Stimulated activated CD4-positive, alpha-beta T cell treated with anti-CD3 and anti-CD28 coated beads, Interleukin-12 subunit alpha, Interleukin-12 subunit beta, amount 100 ng/mL, for 48 hours (primary cell): ENCODE data around the gene YBEY.
"Not testable (repeated sequence)": the region's sequence is repeated elsewhere in the genome, so short reads cannot be mapped to it uniquely, and the experiment has no call there.

ENCODE experiments used
- DNase-seq, 3 donors: peaks; one replicate each; pipeline ENCODE4 v3.0.0-alpha.2; 2020; ENCODE audit warnings: low read depth in 2 of 3, low spot score in 1 of 3

Gene YBEY

DNA sequence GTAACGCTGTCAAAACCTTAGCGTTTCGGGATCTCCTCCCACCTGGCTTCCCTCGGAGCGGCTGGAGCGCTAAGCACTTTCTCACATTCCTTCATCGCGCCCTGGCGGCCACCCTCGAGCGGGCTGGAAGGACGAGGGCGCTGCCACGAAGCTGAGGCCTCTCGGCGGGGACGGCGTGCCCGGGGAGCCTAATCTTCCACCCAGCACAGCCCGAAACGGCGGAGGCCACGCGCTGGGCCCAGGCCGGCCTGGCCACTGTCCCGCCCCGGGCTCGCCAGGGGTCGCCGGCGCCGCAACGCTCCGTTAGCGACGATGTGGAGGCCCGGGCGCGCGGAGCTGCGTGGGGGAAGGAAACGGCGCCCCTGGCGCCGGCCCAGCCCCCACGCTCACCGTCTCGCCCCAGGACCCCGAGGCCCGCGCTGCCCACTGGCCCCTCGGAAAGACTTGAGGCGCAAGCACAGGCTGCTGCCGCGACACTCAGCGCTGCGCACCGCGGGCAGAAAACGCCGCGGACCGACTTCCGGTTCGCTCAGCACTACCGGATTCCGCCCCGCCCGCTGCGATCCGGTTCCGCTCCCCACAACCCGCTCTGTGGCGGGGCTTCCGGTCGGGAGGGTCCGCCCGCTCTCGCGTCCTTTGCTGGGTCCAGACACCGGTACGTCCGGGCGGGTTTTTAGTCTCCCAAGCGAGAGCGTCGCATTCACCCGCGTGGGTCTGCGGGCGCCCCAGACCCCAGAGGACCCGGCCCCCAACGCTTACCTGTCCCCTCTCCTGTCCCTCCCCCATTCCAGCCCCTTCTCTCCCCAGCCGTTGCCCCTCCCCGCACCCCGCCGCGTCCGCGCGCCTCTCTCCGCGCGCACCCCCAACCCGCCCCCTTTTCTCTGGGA is at the start of gene YBEY:
TSS of gene YBEY (plus strand) at position 582 of the 887 bp plus-strand sequence. CDS start 572 bp downstream, outside the sequence.
- peak; percentile 79 to 87 (median 80) for DNase-seq

- DNase-seq, result no peak
Measured at GRCh38 chr21:46237474-46237873, 48.7 kb upstream of the YBEY start.

- no peak for DNase-seq
Measured at GRCh38 chr21:46239817-46240325, 46.3 kb upstream of the YBEY start.

GRCh38 chr21:46241577-46241976 is 44.6 kb upstream of the YBEY start:
- DNase-seq, result not testable (repeated sequence)

- no peak for DNase-seq
Measured at GRCh38 chr21:46243325-46243724, 42.8 kb upstream of the YBEY start.

GRCh38 chr21:46243960-46244361 is 42.2 kb upstream of the YBEY start:
- no peak for DNase-seq

DNA sequence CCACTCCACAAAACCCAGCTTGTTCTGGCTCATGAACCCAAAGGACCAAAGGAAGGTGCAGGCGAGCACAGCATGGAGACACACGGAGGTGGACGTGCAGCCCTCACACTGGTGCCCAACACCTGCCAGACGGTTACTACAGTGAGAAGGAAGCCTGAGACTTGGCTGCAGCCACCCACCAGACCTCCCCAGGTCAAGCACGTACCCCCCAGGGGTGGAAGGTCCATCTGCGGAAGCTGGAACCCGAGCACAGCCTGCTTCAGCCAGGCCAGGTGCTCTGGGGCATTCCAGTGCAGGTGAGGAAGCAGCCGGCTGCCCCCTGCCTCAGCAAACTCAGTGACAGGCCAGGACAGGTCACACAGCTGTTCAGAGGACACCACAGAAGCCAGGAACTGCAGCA is 41.5 kb upstream of the YBEY start:
- no peak for DNase-seq

- no peak for DNase-seq
Measured at GRCh38 chr21:46245213-46245915, 40.8 kb upstream of the YBEY start.

DNA sequence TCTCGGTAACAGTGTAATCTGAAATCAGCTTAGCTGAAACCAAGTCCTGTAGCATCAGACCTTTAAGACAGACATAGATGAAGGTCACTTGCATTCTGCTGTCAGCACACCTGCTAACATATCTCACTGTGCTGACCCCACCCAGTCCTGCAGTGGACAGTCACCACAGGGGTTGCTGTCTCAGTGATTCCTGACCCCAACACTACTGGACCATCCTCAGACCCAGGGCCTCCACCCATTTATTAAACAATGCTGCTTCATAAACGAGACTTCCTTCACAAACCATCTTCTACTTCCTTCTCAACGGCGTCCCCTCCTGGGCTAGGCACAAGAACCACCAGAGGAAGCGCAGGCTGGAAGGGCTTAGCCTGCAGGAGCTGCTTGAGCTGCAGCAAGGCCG is 39.8 kb upstream of the YBEY start:
- no peak for DNase-seq

GRCh38 chr21:46247699-46248421 is 38.3 kb upstream of the YBEY start:
- DNase-seq, result no peak

GRCh38 chr21:46248422-46248782 is 37.7 kb upstream of the YBEY start:
- DNase-seq, result no peak

DNA sequence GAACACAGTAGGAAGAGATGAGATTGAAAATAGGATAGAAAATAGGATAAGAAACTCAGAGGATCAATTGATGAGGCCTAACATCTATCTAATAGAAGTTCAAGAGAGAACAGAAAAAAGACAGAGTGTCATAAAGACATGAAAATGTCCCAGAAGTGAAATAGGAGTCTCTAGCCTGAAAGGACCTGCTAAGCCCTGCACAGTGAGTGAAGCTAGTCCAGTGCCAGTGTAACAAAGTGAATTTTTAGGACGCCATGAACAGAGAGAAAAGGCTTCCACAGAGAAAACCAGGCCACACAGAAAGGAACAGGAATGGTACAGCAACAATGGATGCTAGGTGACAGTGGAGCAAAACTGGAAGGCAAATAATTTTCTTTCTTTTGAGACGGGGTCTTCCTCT is 37.3 kb upstream of the YBEY start:
- no peak for DNase-seq

GRCh38 chr21:46250146-46250725 is 35.9 kb upstream of the YBEY start:
- no peak for DNase-seq

DNA sequence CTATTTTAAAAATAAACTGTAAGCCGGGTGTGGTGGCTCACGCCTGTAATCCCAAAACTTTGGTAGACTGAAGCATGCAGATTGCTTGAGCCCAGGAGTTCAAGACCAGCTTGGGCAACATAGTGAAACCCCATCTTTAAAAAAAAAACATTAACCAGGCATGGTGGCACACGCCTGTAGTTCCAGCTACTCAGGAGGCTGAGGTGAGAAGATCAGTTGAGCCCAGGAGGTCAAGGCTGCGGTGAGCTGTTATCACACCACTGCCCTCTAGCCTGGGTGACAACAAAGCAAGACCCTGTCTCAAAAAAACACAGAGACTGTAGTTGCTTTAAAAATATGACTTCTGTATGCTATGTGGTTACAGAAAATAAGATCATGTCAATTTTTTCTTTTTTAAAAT is 33.3 kb upstream of the YBEY start:
- no peak for DNase-seq

GRCh38 chr21:46253610-46254124 is 32.5 kb upstream of the YBEY start:
- DNase-seq, result peak; percentile 24 to 27 (median 26)

DNA sequence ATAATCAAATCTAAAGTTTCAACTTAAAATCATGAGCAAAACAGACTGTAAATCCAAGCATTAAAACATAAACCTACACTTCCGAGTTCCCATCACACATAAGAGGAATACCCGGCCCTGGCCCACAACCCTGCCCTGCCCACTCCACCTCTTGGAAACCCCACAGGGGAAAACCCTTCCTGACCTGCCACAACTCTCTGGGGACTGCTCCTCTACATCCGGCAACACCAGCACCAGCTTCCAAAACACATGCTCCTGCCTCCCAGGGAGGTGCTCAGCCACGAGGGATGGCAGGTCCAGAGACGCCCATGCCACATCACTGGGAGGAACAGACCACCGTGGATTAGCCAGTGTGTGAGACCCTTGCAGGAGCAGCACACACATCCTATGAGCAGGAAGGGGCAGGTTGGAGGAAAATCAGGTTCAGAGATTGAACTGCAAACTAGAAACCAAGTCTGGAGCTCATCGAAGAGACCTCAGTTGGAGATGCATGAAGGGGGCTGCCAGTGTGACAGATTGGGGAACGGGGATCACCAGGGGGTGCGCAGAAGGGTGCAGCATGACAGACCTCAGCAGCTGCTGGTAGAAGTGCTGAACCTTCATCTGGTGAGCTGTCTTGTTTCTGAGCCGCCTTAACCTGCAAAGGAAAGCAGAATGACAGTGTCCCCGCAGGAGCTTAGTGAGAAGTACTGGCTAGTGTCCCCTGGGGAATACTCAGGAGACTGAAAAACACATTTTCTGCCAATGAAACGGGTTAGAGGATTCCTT is 31.8 kb upstream of the YBEY start:
- DNase-seq, result no peak

DNA sequence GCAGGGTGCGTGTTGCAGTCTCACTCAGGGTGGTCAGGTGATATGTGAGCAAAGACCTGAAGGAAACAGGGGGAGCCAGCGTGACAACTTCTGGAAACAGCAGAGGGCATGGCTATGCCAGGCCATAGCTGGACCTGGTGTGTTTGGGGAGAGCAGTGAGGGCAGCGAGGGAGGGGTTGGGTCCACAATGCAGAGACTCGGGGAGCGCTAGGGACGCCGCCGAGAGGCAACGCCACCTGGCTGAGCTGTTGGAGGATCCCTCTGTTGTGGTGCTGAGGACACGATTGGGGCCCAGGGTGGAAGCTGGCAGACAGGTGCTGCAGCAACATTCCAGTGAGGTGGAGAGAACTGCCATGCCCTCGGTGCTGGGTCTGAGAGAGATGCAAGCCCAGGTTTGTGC is 31.0 kb upstream of the YBEY start:
- DNase-seq, result no peak

GRCh38 chr21:46255758-46256337 is 30.3 kb upstream of the YBEY start:
- DNase-seq, result no peak

- no peak for DNase-seq
Measured at GRCh38 chr21:46256501-46256994, 29.6 kb upstream of the YBEY start.
